ENCODE measurements around the gene SLC6A6.

Gene SLC6A6

GRCh38 chr3:14478956-14479550 is 76.6 kb downstream of the SLC6A6 start:
- Histone ChIP-seq H3K79me2 (no peaks in the 10 kb centered on the region), H3K9ac (no peak overlapping the region), H3K4me2 (ENCODE audit: low read length) (no peak overlapping the region), H3K27me3 (ENCODE audit: control insufficient read depth, insufficient read depth, low read length) (no peaks in the 10 kb centered on the region), H3K27ac (no peak overlapping the region), H3K4me1 (no peaks in the 10 kb centered on the region), H3K4me3 (ENCODE audit: low read depth, low read length) (no peak overlapping the region), H3K36me3 (ENCODE audit: control insufficient read depth, insufficient read depth, low read length) (no peaks in the 10 kb centered on the region), H3K9me3 (ENCODE audit: control insufficient read depth, low read length) (no peaks in the 10 kb centered on the region), H2AFZ (no peak overlapping the region)
- no peak for TF ChIP-seq CTCF (IDR thresholded peaks at IDR 0.05)

- H3K36me3 ChIP-seq (ENCODE audit: control insufficient read depth, insufficient read depth, low read length), result no peaks in the 10 kb centered on the region
Observed at GRCh38 chr3:14479591-14479990, 77.2 kb downstream of the SLC6A6 start.

GRCh38 chr3:14480207-14481017 is 78.0 kb downstream of the SLC6A6 start:
- TF ChIP-seq CTCF (IDR thresholded peaks at IDR 0.05), result no peak
- Histone ChIP-seq H3K27ac (no peak overlapping the region), H3K79me2 (no peaks in the 10 kb centered on the region), H2AFZ (no peak overlapping the region), H3K4me2 (ENCODE audit: low read length) (no peak overlapping the region), H3K4me1 (no peaks in the 10 kb centered on the region), H3K36me3 (ENCODE audit: control insufficient read depth, insufficient read depth, low read length) (no peaks in the 10 kb centered on the region), H3K9me3 (ENCODE audit: control insufficient read depth, low read length) (no peaks in the 10 kb centered on the region), H3K27me3 (ENCODE audit: control insufficient read depth, insufficient read depth, low read length) (no peaks in the 10 kb centered on the region), H3K9ac (no peak overlapping the region), H3K4me3 (ENCODE audit: low read depth, low read length) (no peak overlapping the region)

More at GRCh38 chr3:14479591-14479990, 77.2 kb downstream of the SLC6A6 start:
- no peak overlapping the region for H2AFZ ChIP-seq
- no peak overlapping the region for H3K27ac ChIP-seq
- H3K79me2 ChIP-seq, result no peaks in the 10 kb centered on the region
- no peak overlapping the region for H3K4me2 ChIP-seq (ENCODE audit: low read length)
- H3K9ac ChIP-seq, result no peak overlapping the region
- no peaks in the 10 kb centered on the region for H3K27me3 ChIP-seq (ENCODE audit: control insufficient read depth, insufficient read depth, low read length)
- H3K9me3 ChIP-seq (ENCODE audit: control insufficient read depth, low read length), result no peaks in the 10 kb centered on the region
- no peaks in the 10 kb centered on the region for H3K4me1 ChIP-seq
- no peak overlapping the region for H3K4me3 ChIP-seq (ENCODE audit: low read depth, low read length)
- TF ChIP-seq CTCF (IDR thresholded peaks at IDR 0.05), result no peak

GRCh38 chr3:14481018-14481645 is 78.7 kb downstream of the SLC6A6 start:
- Histone ChIP-seq H3K4me2 (ENCODE audit: low read length) (no peak overlapping the region), H3K27me3 (ENCODE audit: control insufficient read depth, insufficient read depth, low read length) (no peaks in the 10 kb centered on the region), H3K4me1 (no peaks in the 10 kb centered on the region), H3K79me2 (no peaks in the 10 kb centered on the region), H3K9me3 (ENCODE audit: control insufficient read depth, low read length) (no peaks in the 10 kb centered on the region), H2AFZ (no peak overlapping the region), H3K4me3 (ENCODE audit: low read depth, low read length) (no peak overlapping the region), H3K36me3 (ENCODE audit: control insufficient read depth, insufficient read depth, low read length) (no peaks in the 10 kb centered on the region), H3K9ac (no peak overlapping the region), H3K27ac (no peak overlapping the region)
- no peak for TF ChIP-seq CTCF (IDR thresholded peaks at IDR 0.05)
